ENCODE results near the gene EXOC3. TPM values are rescaled to one million over a fixed set of nuclear protein-coding genes. Genes with fewer than 3 reads are reported as not detected.

Gene EXOC3
- total RNA-seq, 1 experiment from 2014 or later = 31.3 TPM

GRCh38 chr5:500491-500890, 57.5 kb downstream of the EXOC3 start:
- DNase-seq = no peak
- Histone ChIP-seq H2AFZ (ENCODE audit: low read length) (no peak overlapping the region), H3K79me2 (ENCODE audit: low read length) (no peaks in the 10 kb centered on the region), H3K27ac (ENCODE audit: low read length) (no peak overlapping the region), H3F3A (ENCODE audit: low read length, unreplicated experiment) (no peaks in the 10 kb centered on the region), H3K4me1 (ENCODE audit: insufficient read depth, low read length) (no peaks in the 10 kb centered on the region), H4K20me1 (ENCODE audit: low read length) (no peaks in the 10 kb centered on the region), H3K9me3 (ENCODE audit: low read length) (no peaks in the 10 kb centered on the region), H3K9me2 (replicated peaks; ENCODE audit: low read length) (no peaks in the 10 kb centered on the region), H3K4me3 (ENCODE audit: low read length) (no peak overlapping the region), H3K4me2 (ENCODE audit: low read length) (no peak overlapping the region), H3K36me3 (ENCODE audit: low read depth, low read length) (no peaks in the 10 kb centered on the region), H3K27me3 (ENCODE audit: low read length) (no peaks in the 10 kb centered on the region), H3K9ac (ENCODE audit: low read length) (no peak overlapping the region)
- no TSS peak for BruUV-seq (replicated peaks)
- ATAC-seq = no peak
- POLR2A ChIA-PET (ENCODE audit: unreplicated experiment) = no interaction called here
- CTCF ChIA-PET = no interaction called here
- TF ChIP-seq EZH2phosphoT487 (IDR thresholded peaks at IDR 0.05; ENCODE audit: borderline replicate concordance, low read length) (no peak), EZH2 (IDR thresholded peaks at IDR 0.05; ENCODE audit: low read length, unreplicated experiment) (no peak)
- TF ChIP-seq, protein P1, sequence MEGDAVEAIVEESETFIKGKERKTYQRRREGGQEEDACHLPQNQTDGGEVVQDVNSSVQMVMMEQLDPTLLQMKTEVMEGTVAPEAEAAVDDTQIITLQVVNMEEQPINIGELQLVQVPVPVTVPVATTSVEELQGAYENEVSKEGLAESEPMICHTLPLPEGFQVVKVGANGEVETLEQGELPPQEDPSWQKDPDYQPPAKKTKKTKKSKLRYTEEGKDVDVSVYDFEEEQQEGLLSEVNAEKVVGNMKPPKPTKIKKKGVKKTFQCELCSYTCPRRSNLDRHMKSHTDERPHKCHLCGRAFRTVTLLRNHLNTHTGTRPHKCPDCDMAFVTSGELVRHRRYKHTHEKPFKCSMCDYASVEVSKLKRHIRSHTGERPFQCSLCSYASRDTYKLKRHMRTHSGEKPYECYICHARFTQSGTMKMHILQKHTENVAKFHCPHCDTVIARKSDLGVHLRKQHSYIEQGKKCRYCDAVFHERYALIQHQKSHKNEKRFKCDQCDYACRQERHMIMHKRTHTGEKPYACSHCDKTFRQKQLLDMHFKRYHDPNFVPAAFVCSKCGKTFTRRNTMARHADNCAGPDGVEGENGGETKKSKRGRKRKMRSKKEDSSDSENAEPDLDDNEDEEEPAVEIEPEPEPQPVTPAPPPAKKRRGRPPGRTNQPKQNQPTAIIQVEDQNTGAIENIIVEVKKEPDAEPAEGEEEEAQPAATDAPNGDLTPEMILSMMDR (conservative IDR thresholded peaks at IDR 0.05; ENCODE audit: low read depth, low read length) = no peak
- intact Hi-C loops (cut with micrococcal nuclease) = no loop called here

GRCh38 chr5:501105-501830, 58.3 kb downstream of the EXOC3 start:
- ATAC-seq (no peak), DNase-seq (no peak)
- H3K36me3 ChIP-seq (ENCODE audit: low read depth, low read length) = no peaks in the 10 kb centered on the region
- H3K4me2 ChIP-seq (ENCODE audit: low read length) = no peak overlapping the region
- H3K9me3 ChIP-seq (ENCODE audit: low read length) = no peaks in the 10 kb centered on the region
- no peak overlapping the region for H2AFZ ChIP-seq (ENCODE audit: low read length)
- POLR2A ChIA-PET (ENCODE audit: unreplicated experiment) = no interaction called here
- H3F3A ChIP-seq (ENCODE audit: low read length, unreplicated experiment) = no peaks in the 10 kb centered on the region
- intact Hi-C loops (cut with micrococcal nuclease) = no loop called here
- no peaks in the 10 kb centered on the region for H3K9me2 ChIP-seq (replicated peaks; ENCODE audit: low read length)
- H3K27ac ChIP-seq (ENCODE audit: low read length) = no peak overlapping the region
- BruUV-seq (replicated peaks) = no TSS peak
- no peaks in the 10 kb centered on the region for H4K20me1 ChIP-seq (ENCODE audit: low read length)
- H3K79me2 ChIP-seq (ENCODE audit: low read length) = no peaks in the 10 kb centered on the region
- TF ChIP-seq EZH2phosphoT487 (IDR thresholded peaks at IDR 0.05; ENCODE audit: borderline replicate concordance, low read length) (no peak), EZH2 (IDR thresholded peaks at IDR 0.05; ENCODE audit: low read length, unreplicated experiment) (no peak)
- TF ChIP-seq, protein P1 (conservative IDR thresholded peaks at IDR 0.05; ENCODE audit: low read depth, low read length) = no peak
- H3K4me1 ChIP-seq (ENCODE audit: insufficient read depth, low read length) = no peaks in the 10 kb centered on the region
- H3K4me3 ChIP-seq (ENCODE audit: low read length) = no peak overlapping the region
- no peak overlapping the region for H3K9ac ChIP-seq (ENCODE audit: low read length)
- CTCF ChIA-PET = no interaction called here
- no peaks in the 10 kb centered on the region for H3K27me3 ChIP-seq (ENCODE audit: low read length)

- Histone ChIP-seq H3K36me3 (ENCODE audit: low read depth, low read length) (no peaks in the 10 kb centered on the region), H3K27me3 (ENCODE audit: low read length) (no peaks in the 10 kb centered on the region), H3K4me2 (ENCODE audit: low read length) (no peak overlapping the region), H3K4me3 (ENCODE audit: low read length) (no peak overlapping the region), H3K9ac (ENCODE audit: low read length) (no peak overlapping the region), H3K4me1 (ENCODE audit: insufficient read depth, low read length) (no peaks in the 10 kb centered on the region), H3K9me3 (ENCODE audit: low read length) (no peaks in the 10 kb centered on the region), H3K9me2 (replicated peaks; ENCODE audit: low read length) (no peaks in the 10 kb centered on the region), H3K27ac (ENCODE audit: low read length) (no peak overlapping the region), H4K20me1 (ENCODE audit: low read length) (no peaks in the 10 kb centered on the region), H2AFZ (ENCODE audit: low read length) (no peak overlapping the region), H3F3A (ENCODE audit: low read length, unreplicated experiment) (no peaks in the 10 kb centered on the region), H3K79me2 (ENCODE audit: low read length) (no peaks in the 10 kb centered on the region)
- TF ChIP-seq EZH2phosphoT487 (IDR thresholded peaks at IDR 0.05; ENCODE audit: borderline replicate concordance, low read length) (no peak), EZH2 (IDR thresholded peaks at IDR 0.05; ENCODE audit: low read length, unreplicated experiment) (no peak)
- TF ChIP-seq, protein P1 (conservative IDR thresholded peaks at IDR 0.05; ENCODE audit: low read depth, low read length) = no peak
- ATAC-seq (no peak), DNase-seq (no peak)
- CTCF ChIA-PET = no interaction called here
- intact Hi-C loops (cut with micrococcal nuclease) = no loop called here
- no TSS peak for BruUV-seq (replicated peaks)
- POLR2A ChIA-PET (ENCODE audit: unreplicated experiment) = no interaction called here
These were observed 58.8 kb downstream of the EXOC3 start for GRCh38 chr5:501831-502184.
